CD4-positive, alpha-beta T cell treated with Interleukin-6 at 100 ng/mL for 8 hours (primary cell): ENCODE data around the gene FBXL7.

Experiments
- DNase-seq: peaks from one replicate; pipeline ENCODE4 v3.0.0-alpha.2; 2020; ENCODE audit warnings: mixed read lengths, low spot score

The FBXL7 gene

DNA sequence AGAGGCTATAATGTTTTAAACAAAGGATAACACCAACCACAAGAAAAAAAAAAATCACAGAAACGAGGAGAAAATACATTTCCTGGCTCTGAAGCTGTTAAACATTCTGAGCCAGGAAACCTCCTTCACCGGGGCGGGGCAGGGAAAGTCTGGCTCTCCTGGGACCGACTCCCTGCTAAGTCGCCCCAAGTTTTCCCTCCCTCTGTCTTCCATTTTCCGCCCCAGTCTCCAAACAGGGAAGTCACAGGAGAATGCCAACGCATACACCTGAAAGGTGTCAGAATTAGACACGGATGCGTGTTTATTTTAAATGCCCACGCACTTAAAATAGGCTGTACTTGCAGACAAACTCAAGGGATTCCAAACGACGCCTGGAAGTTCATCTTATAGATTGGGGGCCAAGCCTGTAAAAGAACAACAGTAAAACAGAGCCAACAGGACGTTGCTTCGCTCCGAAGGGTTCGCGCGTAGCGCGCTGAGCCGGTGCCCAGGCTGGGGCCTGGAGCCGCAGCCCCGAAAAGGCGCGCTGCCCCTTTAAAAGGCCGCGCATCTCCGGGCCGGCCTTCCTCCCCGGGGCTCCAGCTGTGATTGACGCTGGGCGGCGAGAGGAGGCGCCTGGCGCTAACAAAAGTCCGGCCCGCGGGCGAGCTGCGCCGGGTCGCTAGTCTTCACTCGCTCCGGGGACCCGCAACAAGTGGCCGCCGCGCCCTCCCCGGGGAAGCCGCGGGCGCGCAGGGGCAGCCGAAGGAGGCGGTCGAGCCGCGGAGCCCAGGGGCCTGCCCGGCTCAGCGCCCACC, at the start of gene FBXL7:
Gene FBXL7 (plus strand): TSS at position 653 of the 797 bp plus-strand sequence.
- no peak for DNase-seq

DNA sequence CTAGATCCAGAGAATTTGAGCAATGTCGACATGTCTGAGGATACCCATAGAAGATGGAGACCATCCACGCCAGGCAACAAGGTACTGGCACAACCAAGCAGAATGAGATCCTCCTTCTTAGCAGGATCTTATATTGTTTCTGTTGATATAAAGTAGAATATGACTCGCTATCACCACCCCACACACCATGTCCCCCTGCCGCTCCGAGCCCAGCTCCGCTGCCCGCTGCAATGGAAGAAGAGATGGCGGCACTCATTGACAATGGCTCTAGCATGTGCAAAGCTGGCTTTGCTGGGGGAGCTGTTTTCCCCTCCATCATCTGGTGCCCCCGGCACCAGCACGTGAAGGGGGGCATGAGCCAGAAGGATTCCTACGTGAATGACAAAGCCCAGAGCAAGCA, 49.5 kb upstream of the FBXL7 start:
- no peak for DNase-seq

DNA sequence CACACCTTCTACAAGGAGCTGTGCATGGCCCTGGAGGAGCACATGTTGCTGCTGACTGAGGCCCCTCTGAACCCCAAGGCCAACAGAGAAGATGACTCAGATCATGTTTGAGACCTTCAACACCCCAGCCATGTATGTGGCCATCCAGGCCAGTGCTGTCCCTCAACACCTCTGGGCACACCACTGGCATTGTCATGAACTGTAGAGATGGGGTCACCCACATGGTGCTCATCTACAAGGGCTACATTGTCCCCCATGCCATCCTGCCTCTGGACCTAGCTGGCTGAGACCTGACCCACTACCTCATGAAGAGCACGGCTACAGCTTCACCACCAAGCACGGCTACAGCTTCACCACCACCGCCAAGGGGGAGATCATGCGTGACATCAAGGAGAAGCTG, 49.0 kb upstream of the FBXL7 start:
- no peak for DNase-seq

DNA sequence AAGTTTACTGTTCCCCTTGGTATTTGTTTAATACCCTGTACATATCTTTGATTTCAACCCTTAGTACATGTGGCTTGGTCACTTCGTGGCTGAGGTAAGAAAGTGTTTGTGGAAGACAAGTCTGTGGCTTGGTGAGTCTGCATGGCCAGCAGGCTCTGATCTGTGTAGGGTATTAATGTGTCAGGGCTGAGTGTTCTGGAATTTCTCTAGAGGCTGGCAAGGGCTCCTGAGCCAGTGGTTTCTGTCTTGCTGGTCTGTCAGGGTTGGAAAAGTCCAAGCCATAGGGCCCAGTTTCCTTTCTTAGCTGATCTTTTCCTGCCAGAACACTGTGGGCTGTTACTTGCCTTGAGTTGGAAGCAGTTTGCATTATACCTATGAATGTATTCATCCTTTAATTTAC, 48.0 kb upstream of the FBXL7 start:
- no peak for DNase-seq

DNA sequence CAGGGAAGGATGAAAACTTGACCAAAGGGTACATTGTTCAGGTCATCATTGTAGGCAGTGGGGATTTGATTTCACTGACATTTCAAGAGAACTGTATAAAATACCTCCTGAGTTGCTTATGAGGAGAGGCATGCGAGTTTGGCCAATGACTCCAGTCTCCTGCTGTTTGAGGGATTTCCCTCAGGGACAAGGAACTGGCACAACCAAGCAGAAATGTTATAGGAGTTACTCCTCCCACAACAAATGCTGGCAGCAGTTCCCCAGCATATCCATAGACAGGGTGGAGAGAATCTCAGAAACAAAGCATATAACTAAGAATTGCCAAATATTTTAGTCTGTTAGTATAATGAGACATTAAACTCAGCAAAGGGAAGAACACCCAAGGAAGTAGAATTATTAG, 47.2 kb upstream of the FBXL7 start:
- DNase-seq = no peak

DNA sequence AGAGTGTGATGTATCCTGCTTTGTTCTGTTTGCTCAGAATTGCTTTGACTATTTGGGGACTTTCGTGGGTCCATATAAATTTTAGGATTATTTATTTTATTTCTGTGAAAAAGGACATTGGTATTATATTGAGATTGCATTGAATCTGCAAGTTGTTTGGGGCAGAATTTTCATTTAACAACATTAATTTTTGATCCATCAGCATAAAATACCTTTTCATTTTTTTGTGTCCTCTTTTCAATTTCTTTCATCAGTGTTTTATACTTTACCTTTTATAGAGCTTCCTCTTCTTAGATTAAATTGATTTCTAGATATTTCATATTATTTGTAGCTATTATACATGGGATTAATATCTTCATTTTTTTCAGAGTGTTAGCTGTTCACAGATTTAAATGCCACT, 40.8 kb upstream of the FBXL7 start:
- no peak for DNase-seq

DNA sequence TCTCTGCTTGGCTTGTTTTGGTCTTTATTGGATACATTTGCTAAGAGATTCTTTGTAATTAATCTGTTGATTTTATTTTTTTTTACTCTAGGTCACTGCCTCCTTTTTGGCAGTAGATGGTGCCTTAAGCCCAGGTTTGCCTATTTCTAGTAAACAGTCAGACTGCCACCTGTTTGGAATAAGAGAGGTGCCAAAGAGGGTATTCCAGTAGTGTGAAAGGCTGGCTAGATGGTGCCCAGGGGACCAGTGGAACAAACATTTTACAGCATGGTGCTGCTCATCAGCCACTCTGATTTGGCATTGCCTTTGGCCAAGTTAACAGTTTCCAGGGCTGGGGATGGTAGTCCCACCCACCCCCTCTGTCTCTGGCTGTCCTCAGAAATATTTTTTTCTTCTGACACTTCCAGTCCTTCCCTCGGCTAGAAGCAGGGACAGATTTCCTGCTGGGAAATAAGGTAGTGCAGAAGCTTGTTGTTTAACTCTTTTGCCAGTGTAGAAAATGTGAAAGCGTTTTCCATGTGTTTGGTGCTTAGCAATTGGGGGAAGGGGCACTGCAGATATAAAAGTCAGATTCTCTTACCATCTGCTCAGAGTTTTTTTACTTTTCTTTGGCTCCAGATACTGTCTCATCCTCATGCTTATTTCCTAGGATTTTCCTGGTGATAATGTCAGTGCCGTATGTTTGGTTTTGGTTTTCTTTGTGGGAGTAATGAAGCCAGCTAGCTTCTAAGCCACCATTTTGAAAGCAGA, 36.6 kb upstream of the FBXL7 start:
- no peak for DNase-seq

DNA sequence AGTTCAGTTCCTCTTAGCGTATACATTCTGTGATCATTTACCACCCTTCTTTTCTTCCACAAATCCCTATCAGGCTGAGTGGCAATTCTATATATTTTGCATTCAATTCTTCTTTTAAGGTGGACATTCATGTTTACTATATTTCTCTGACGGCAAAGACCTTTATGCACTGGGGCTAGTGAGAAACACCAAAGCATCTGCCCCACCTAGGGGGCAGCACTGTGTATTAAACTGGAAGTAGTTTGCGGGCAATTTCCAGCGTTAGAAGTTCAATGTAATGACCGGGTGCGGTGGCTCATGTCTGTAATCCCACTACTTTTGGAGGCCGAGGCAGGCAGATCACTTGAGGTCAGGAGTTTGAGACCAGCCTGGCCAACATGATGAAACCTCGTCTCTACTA, 27.9 kb upstream of the FBXL7 start:
- DNase-seq = no peak

DNA sequence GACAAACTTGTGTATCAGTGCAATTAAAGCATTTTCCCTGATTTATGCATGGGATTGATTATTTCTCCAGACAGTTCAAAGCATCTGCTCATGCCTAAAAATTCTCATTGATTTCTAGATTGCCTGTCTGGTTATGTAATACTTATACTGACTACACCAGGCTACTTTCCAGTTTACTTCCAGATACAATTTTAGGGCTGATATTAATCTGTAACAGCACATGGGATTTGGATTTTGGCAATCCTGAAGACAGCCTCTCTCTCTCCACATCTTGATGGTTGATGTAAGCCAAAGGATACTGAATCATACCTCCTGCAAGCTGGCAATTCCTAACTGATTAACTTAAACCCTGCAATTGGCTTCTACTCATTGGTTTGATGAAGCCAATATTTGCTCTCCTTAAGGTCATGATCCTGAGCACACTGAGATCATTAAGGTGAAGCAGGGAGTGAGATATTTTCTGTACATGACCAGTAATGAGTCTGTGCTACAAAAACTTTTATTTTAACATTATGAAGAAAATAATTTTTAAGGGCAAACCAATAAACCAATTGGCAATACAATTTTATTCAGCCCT, 25.7 kb upstream of the FBXL7 start:
- DNase-seq = no peak

DNA sequence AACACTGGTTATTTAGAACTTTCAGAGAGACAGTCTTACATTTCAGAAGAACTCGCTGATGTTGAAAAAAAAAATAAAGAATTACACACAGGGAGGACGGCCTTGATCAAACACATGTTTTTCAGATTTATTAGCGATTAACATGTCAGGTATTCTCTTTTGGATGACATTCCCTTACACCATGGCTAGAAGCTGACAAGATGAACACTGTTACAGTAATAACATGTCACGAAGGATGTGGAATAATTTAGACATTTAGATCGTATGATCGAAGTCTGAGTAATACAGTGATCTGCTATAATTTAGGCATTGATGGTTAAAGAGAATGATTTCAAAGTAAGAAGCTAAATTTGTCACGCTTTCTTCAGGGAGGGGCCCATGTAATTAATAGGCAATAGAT, 24.6 kb upstream of the FBXL7 start:
- no peak for DNase-seq

DNA sequence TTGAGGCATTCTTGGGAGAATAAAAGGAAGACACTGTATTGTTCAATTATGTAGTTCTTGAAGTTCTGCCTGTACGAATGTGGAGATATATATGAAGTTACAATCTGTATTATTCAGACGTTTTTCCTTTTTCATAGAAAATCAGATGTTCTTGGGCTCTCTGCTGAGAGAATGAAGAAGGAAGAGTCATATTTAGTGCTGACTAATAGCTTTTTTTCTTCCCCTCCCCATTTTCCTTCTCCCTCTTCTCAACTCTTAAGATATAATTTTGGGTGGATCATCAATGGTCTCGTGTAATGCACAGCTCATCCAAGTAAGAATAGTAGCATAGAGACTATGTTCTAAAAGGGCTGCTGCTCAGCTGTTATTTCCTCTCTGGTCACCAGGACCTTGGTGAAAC, 23.0 kb upstream of the FBXL7 start:
- no peak for DNase-seq

DNA sequence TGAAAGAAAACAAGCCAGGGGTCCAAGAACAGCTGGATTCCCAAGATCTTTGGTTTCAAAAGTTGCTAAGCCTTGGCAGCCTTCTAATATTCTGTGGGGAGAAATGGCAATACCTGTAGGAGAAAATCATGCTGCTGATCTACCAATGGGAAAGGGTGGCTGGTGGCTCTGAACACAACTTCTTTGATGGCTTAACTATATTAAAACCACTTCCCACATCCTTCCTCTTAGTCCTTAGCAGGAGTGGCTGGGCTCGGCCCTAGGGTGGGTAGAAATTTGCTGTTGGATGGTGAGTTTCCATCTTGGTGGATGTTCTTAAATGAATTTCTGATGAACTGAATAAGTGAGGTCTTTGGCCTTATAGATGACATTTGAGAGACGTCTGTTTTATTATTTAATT, 19.5 kb upstream of the FBXL7 start:
- no peak for DNase-seq

DNA sequence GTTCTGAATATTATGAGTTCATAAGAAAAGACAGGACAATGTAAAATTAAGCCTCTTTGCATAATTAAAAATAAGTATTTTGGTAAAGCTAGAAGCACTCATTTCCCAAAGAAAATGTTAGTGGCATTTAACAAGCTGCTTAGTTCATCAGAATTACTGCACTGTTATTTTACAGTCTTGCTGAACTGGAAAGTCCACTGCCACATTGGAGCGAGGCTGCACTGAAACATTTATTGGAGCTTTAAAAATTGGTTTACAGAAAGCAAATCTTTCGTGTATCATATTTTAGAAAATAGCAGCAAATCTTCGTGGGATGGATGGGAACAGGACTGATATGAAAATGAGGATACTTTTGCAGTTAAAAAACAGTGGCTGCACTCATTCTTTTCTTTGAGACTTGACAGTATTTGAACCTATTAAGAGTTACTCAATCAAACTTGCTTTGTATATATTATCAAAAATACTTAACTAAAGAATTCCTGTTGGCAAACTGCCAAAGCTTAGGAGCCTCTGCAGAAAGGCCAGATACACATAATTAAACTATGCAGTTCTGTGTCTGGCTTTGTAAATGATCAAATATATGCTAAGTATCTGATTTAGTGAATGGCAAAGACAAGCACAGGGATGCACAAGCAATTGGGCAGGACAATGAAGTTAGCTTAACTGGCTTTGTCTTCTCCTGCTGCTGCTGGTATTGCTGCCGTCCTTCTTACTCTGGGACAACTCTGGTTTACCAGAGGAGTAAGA, 16.5 kb upstream of the FBXL7 start:
- no peak for DNase-seq

DNA sequence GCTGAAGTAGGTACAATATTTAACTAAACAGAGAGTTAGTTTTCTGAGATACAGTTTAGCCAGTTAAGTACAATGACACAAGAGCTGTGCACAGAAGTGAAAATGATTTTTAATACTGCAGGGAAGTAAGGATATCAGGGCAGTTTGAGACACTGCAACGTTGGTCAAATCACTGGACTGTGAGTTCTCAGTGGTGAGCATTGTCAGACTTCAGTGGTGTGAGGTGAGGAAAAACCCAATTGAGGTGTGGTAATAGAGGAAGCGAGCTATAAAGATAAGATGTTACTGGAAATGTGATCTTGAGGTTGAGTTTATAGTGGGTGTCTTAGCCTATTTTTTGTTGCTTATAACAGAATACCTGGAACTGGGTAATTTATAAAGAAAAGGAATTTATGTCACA, 12.8 kb upstream of the FBXL7 start:
- no peak for DNase-seq

DNA sequence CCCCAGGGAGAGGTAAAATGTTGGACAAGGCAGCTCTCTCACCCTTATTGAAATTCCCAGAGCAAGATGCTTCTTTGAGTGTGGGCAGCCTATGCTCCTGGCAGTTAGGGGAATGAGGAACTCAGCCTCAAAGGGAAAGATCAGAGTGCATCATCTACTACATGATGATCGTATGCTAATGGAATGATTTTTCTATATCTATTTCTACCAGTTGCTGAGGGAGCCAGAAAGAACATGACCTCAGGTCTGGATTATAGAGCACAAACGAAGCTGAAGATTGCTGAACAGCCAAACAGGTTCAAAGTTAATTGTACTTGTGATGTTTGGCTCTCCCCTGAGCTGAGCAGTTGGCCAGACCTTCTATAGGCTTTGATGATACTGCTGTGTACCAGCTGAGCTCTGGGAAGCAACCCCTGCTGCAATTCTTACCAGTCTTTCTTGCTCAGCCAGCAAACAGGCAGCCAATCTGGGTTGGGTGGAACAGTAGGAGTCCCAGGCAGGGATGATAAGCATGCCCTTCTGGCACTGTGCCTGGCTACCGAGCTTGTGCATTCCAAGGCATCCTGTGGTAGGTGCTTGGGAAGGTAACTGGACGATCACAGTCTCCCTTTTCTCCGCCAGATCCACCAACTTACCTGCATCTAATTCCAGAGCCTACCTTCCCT, 10.3 kb upstream of the FBXL7 start:
- DNase-seq = no peak

DNA sequence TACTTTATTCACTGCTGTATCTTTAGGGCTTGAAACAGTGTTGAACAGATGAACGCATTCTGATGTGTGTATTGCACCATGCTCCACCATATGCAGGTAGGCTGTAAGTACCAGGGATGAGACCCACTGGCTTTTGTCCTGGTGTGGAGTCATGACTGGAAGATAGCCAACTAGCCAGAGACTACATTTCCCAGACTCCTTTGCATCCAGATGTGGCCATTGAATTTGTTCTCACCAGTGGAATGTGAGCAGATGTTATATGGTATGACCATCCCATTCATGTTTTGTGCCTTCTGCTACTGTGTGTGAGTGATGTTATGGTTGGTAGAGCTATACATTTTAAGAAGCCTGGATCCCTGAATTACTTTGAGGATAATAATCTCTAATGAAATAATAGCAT, 7.4 kb upstream of the FBXL7 start:
- DNase-seq = no peak

DNA sequence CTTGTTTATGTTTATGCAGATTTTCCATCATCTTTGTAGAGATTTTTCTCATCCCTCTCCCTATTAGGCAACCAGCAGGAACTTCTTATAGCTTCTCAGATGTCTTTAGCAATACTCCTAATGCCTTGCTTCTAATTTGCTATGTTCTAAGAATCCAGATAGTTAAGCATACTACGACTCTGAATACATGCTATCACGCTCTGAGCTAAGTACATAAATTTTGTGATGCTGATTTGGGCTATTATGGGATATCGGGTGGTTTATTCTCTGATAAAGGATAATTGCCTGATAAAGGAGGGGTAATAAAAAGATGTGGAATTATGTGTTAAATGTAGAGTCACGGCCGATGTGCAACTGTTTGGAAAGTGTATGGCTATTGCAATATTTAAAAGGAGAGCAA, 6.5 kb upstream of the FBXL7 start:
- no peak for DNase-seq

DNA sequence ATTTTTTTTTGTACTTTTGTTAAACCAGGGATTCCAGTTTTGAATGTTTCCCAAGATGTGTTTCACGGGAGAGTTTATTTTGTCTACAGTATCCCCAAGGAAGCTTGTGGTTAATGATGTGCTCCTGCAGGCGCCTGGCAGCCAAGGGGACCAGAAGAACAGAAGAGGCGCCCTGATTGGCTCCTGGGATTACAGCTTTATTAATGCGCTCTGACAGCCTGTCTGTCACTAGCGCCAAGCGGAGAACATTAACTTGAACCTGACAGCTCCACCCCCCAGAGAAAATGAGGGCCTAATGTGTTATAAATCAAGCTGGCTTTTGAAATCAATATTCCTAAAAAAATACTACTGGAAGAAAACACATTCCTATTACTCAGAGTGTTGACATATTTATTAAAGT, 5.0 kb upstream of the FBXL7 start:
- no peak for DNase-seq

DNA sequence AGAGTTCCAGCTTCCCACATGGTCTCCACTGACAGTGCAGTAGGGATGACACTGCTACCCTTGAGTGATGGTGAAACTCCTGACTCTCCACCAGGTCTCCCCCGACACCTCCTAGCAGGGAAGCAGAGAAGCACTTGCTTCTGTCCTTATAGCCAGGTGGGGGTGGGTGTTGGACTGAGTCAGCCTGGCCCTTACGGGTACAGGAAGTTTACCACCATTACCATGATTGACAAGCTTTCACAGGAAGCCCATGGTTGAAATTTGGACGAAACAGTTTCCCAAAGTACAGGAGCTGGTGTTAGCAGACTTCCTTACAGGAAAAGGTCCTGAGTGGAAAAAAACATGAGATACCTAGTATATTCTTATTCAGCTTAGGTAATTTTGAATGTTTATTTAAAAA, 3.1 kb upstream of the FBXL7 start:
- DNase-seq = no peak

DNA sequence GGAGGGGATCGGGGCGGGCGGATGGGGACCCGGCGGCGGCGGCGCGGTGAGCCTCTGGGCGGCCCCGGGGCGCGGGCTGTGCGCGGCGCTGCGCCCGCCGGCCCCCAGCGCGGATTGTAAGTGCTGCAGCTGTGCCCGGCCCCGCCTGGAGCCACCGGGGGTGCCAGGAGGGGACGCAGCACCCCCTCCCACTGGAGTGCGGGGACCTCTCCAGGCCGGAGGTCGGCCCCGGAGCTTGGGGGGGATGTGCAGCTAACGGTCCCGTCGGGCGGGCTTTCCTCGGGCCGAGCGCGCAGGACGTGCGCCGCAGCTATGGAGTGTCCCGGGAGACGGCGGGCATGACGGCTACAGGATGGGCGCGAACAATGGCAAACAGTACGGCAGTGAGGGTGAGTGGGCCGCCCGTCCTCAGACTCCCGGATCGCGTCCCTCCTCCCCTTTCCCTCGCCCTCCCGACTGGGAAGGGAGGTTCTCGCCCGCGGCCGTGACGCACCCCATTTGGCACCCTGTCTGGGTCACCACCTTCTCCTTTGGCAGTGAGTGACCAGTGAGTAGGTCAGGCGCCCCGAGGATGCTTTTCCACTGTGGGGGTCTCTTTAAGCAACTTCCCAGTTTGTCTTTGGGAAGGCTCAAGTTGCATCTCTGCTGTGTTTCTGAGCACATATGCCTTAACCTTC, 483 bp downstream of the FBXL7 start:
- DNase-seq = no peak

DNA sequence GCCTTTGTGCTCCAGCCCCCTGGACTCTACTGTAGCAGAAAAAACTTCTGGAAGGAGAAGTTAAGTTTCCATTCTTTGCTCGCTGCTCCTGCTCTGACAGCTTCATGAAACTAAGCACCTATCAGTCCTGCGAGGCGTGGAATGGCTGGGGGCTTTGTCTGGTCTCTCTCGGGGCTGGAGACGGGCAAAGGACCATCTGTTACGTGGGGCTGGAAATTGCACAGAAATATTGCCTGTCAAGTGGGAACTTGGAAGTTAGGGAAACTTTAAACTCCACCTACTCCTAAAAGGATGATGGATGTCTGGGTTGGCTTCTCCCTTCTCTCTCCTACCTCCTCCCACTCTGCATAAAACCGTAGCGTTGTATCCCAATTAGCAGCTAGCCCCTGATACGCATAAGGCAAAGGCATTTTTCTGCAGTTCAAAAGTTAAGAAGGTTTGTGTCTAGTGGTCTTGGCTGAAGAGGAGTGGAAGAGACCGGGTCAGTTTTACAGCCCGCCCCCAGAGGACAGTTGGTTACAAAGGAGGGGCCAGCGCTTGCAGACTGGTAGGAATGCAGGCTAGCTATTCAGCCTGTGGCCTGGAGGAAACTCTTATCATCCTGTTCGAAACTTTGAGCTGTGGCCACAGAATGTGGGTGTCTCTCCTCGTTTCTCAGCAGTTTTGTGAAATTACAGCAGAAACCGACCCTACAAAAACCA, 1.3 kb downstream of the FBXL7 start:
- no peak for DNase-seq
